Activated B cell treated with CpG ODN at 0.5 μM for 24 hours (primary cell): ENCODE data around the gene TTC33. TPM values are rescaled to one million over a fixed set of nuclear protein-coding genes. Genes with fewer than 3 reads are reported as not detected.
A peak's percentile ranks its signal among the peaks of the same experiment; 100 is the strongest.

Source experiments
- ATAC-seq: fragments of 200-7000 bp; cut with Tn5 transposase; one replicate; pipeline ENCODE4 v1.10.0; 2021; ENCODE audit warnings: low read depth, mild to moderate bottlenecking, moderate library complexity
- CTCF ChIA-PET: fragments of 350-600 bp; sonication (Branson Sonifier 250); formaldehyde crosslinking; loops from one replicate; lab custom pipeline; 2021; ENCODE audit warnings: antibody characterized with exemption; lab: Charles Lee
- POLR2A ChIA-PET: fragments of 350-600 bp; sonication (Branson Sonifier 250); formaldehyde crosslinking; loops from one replicate; lab custom pipeline; 2021; ENCODE audit warnings: antibody characterized with exemption; lab: Charles Lee
- DNase-seq: peaks from one replicate; pipeline ENCODE4 v3.0.0; 2022
- H3K27ac Mint-ChIP-seq: one replicate; pipeline ENCODE4 v1.8.0; 2020; ENCODE audit warnings: mixed read lengths
- H3K27me3 Mint-ChIP-seq: one replicate; pipeline ENCODE4 v1.8.0; 2021; ENCODE audit warnings: mixed read lengths
- H3K36me3 Mint-ChIP-seq: one replicate; pipeline ENCODE4 v1.8.0; 2021; ENCODE audit warnings: low read depth, mixed read lengths
- H3K4me1 Mint-ChIP-seq: one replicate; pipeline ENCODE4 v1.8.0; 2021; ENCODE audit warnings: mixed read lengths
- H3K4me3 Mint-ChIP-seq: one replicate; pipeline ENCODE4 v1.8.0; 2020; ENCODE audit warnings: mild to moderate bottlenecking, mixed read lengths
- H3K9me3 Mint-ChIP-seq: one replicate; pipeline ENCODE4 v1.8.0; 2020; ENCODE audit warnings: mixed read lengths
- intact Hi-C: fragments of 100-400 bp; cut with micrococcal nuclease; formaldehyde crosslinking; loops from one replicate; pipeline ENCODE4 v1.15.1; 2024
- total RNA-seq: library from RNA; stranded (reverse); gene quantifications from 2 replicates; pipeline ENCODE4 v1.2.3, GENCODE V29; 2022
- TF ChIP-seq, protein P1 (sequence below): fragments of 200-600 bp; IDR thresholded peaks from one replicate; pipeline ENCODE4 v1.8.0; 2022; ENCODE audit warnings: antibody characterized with exemption, mild to moderate bottlenecking

Gene TTC33
- total RNA-seq, 1 donor from 2014 or later, result 9.2 TPM

DNA sequence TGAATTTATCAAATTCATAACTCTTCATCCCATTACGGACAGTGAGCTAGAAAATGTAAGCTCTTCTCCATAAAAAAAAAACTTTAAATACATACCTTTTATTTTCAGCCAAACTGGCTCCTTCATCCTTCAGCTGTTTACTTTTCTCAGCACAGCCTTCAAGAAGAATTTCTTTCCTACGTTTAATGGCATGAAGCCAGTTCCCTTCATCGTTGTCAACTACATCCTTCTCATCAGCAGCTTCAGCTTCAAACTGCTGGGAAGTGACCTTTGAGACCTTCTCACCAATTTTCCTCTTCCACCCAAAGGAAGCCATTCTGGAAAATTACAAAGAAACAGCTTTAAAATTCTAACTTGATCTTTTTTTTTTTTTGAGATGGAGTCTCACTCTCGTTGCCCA is 9.1 kb downstream of the TTC33 start:
- TF ChIP-seq, protein P1, sequence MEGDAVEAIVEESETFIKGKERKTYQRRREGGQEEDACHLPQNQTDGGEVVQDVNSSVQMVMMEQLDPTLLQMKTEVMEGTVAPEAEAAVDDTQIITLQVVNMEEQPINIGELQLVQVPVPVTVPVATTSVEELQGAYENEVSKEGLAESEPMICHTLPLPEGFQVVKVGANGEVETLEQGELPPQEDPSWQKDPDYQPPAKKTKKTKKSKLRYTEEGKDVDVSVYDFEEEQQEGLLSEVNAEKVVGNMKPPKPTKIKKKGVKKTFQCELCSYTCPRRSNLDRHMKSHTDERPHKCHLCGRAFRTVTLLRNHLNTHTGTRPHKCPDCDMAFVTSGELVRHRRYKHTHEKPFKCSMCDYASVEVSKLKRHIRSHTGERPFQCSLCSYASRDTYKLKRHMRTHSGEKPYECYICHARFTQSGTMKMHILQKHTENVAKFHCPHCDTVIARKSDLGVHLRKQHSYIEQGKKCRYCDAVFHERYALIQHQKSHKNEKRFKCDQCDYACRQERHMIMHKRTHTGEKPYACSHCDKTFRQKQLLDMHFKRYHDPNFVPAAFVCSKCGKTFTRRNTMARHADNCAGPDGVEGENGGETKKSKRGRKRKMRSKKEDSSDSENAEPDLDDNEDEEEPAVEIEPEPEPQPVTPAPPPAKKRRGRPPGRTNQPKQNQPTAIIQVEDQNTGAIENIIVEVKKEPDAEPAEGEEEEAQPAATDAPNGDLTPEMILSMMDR, result no peak
- CTCF ChIA-PET, result interaction anchor here (1.2 kb wide), 1 partner anchor 9 kb away, joined by 3 read pairs; no protein-coding TSS in a partner anchor
- intact Hi-C loops, result no loop called here
- Mint-ChIP-seq H3K27ac (no peak overlapping the region), H3K27me3 (no peaks in the 10 kb centered on the region), H3K4me3 (no peak overlapping the region), H3K36me3 (peaks cover 39% of the 10 kb centered on the region), H3K9me3 (no peaks in the 10 kb centered on the region), H3K4me1 (peaks cover 28% of the 10 kb centered on the region)
- no peak for ATAC-seq
- POLR2A ChIA-PET, result no interaction called here
- no peak for DNase-seq

DNA sequence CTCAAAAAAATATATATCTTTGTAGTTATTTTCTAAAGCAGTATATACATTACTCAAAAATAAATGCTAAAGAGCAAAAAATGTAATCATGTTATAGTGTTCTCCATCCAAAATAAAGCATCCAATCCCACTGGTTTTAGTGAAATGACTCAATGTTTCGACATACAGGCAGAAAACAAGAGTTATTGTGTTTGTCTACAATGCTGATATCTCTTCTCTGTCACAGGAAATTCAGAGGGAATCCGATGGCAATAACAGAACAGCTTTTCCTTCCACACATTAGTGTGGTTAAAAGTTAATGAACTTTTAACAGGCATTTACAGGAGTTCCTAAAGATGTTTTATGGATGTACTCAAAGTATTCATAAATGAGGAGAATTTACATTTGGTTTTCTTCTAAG is 12.0 kb downstream of the TTC33 start:
- peaks cover 57% of the 10 kb centered on the region for H3K36me3 Mint-ChIP-seq
- peaks cover 2% of the 10 kb centered on the region for H3K9me3 Mint-ChIP-seq

DNA sequence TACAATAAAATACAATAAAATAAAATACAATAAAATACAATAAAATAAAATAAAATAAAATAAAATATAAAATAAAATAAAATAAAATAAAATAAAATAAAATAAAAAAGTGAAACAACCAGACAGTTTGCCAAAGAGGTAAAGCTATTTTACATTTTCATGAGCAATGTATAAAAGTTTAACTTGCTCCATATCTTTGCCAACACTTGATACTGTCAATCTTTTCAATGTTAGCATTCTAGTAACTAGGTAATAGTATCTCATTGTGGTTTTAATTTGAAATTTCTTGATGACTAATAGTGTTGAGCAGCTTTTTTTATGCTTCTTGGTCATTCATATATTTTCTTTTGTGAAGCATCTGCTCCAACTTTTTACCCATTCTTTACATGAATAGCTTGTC is 17.3 kb downstream of the TTC33 start:
- intact Hi-C loops, result no loop called here

More for the DNA sequence above, 12.0 kb downstream of the TTC33 start:
- intact Hi-C loops, result no loop called here
- DNase-seq (no peak), ATAC-seq (no peak)
- TF ChIP-seq, protein P1, result no peak
- Mint-ChIP-seq H3K27ac (no peak overlapping the region), H3K4me1 (peaks cover 16% of the 10 kb centered on the region), H3K27me3 (no peaks in the 10 kb centered on the region), H3K4me3 (no peak overlapping the region)
- POLR2A ChIA-PET, result interaction anchor here (0.7 kb wide), 1 partner anchor 25 kb away, joined by 13 read pairs; no protein-coding TSS in a partner anchor
- CTCF ChIA-PET, result no interaction called here

DNA sequence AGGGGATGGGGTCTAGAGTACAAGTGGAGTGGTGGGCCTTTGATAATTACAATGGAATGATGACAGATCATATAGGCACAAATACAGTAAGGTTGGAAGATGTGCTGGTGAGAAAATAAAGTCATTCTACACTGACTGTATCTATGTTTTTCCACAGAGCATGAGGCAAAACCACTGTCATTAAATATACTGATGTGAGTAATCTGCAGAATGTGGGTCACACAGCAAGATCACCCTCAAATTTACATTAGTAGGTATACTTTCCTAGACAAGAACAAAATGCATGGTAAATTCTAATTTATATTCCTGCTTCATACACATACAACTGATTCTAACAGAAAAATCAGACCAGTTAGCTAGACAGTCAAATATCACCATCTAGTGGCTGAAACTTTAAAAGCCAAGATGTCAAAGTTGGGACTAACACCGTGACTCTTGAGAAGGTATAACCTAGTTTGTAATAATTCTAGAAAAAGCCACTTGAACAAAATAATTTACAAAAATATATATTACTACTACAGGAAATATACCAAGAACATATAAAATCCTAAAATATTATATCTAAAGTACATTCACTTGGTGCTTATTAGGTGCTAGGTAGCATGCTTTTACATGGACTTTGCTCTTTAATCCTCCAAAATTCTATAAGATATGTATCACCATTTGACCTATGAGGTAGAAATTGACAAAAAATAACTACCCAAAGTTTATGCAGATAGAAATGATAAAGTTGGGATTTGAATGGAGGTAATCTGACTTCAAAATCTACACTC is 19.5 kb downstream of the TTC33 start:
- H3K27ac Mint-ChIP-seq, result no peak overlapping the region
- H3K36me3 Mint-ChIP-seq, result peaks cover 28% of the 10 kb centered on the region
- ChIA-PET CTCF (interaction anchor here (0.8 to 4.5 kb wide), 6 partner anchors 11 to 1138 kb away, joined by 3 to 32 read pairs (median 4); no protein-coding TSS in a partner anchor), POLR2A (no interaction called here)
- H3K4me3 Mint-ChIP-seq, result no peak overlapping the region
- intact Hi-C loops, result loop anchor here (1.0 to 2.0 kb wide), 8 partner anchors 48 to 1157 kb away; no protein-coding TSS in a partner anchor
- TF ChIP-seq, protein P1, result no peak
- no peak for DNase-seq
- peak; percentile 42 for ATAC-seq
- no peaks in the 10 kb centered on the region for H3K27me3 Mint-ChIP-seq
- H3K4me1 Mint-ChIP-seq, result no peaks in the 10 kb centered on the region
- H3K9me3 Mint-ChIP-seq, result peaks cover 2% of the 10 kb centered on the region

More for the DNA sequence above, 17.3 kb downstream of the TTC33 start:
- H3K4me3 Mint-ChIP-seq, result no peak overlapping the region
- no peak for DNase-seq
- peaks cover 3% of the 10 kb centered on the region for H3K4me1 Mint-ChIP-seq
- H3K9me3 Mint-ChIP-seq, result peaks cover 2% of the 10 kb centered on the region
- H3K27me3 Mint-ChIP-seq, result no peaks in the 10 kb centered on the region
- TF ChIP-seq, protein P1, result no peak
- POLR2A ChIA-PET, result no interaction called here
- no peak overlapping the region for H3K27ac Mint-ChIP-seq
- no peak for ATAC-seq
- H3K36me3 Mint-ChIP-seq, result peaks cover 42% of the 10 kb centered on the region
- CTCF ChIA-PET, result interaction anchor here (1.0 to 2.0 kb wide), 2 partner anchors 8 to 790 kb away, joined by 3 to 7 read pairs; no protein-coding TSS in a partner anchor

DNA sequence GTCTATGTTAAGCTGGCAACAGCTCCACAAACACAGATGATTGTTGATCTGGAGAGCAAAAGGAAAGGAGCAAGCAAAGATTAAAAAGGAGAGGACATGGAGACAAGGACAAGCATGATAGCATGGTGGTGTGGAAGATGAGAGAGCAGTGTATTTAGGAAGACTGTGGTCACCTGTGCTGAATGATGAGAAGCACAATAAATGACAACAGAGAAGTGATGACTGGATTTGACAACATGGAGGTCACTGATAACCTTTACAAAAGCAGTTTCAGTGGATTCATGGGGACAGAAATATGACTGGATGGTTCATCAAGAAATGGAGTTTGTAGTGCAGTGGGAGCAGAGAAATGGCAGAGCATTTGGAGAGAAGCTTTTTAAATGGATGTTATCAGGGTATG is 20.2 kb downstream of the TTC33 start:
- H3K4me3 Mint-ChIP-seq, result no peak overlapping the region
- ChIA-PET POLR2A (no interaction called here), CTCF (interaction anchor here (0.8 to 4.5 kb wide), 6 partner anchors 10 to 1026 kb away, joined by 3 to 32 read pairs (median 3); no protein-coding TSS in a partner anchor)
- TF ChIP-seq, protein P1, result no peak
- no peaks in the 10 kb centered on the region for H3K27me3 Mint-ChIP-seq
- DNase-seq (no peak), ATAC-seq (no peak)
- H3K27ac Mint-ChIP-seq, result no peak overlapping the region
- peaks cover 22% of the 10 kb centered on the region for H3K36me3 Mint-ChIP-seq
- no peaks in the 10 kb centered on the region for H3K9me3 Mint-ChIP-seq
- intact Hi-C loops, result loop anchor here (1.0 to 2.0 kb wide), 8 partner anchors 47 to 1156 kb away; no protein-coding TSS in a partner anchor
- H3K4me1 Mint-ChIP-seq, result no peaks in the 10 kb centered on the region
